GM21447 (cell line): Measurements from ENCODE around the gene RAB37.
A peak's percentile ranks its signal among the peaks of the same experiment; 100 is the strongest.

Experiments used
- ATAC-seq: cut with Tn5 transposase; IDR thresholded peaks from one replicate; pipeline ENCODE4 v1.9.1; 2021; ENCODE audit not compliant: unreplicated experiment

The RAB37 gene

DNA sequence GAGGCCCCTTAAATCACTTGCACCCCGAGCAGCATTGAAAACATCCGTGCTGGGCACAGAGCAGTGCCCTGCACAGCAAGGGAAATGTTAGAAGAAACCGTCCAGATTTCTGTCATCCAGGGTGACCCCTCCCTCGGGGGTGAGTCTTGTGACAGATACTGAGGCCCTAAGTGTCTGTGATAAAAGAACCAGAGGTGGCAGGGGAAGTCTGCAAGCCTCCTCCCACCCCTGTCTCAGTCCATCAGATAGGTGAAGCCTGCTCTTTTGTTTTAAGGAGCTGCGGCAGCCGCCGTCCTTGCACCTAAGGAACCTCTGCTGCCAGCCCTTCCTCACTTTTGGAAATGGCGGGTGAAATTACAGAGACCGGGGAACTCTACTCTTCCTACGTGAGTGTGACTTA is 39.9 kb downstream of the RAB37 start:
- no peak for ATAC-seq

DNA sequence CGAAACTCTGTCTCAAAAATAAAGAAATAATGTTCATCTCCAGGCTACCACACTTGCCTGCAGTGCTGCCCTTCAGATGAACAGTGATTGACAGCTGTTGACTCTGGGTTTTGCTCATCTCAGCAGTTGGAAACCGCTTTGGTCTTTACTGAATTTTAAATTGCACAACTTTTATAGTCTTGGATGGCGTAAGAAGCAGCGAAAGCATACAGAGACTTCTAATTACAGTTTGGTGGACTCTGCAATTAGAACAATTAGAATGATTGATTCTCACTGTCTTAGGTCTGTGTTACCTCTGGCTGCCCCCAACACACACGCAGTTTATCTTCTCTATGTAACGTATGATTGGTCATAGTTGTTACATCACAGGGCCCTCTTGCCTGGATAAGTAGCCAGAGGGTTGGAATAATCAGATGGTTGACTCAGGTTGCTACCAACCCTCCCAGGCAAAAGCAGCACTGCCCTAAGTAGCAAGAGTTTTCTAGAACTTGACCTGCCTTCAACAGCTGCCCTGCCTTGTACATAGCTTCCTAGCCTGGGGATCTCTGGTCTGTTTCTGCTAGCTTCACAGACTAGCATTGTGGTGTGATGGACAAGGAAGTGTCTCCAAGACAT is 41.0 kb downstream of the RAB37 start:
- no peak for ATAC-seq

DNA sequence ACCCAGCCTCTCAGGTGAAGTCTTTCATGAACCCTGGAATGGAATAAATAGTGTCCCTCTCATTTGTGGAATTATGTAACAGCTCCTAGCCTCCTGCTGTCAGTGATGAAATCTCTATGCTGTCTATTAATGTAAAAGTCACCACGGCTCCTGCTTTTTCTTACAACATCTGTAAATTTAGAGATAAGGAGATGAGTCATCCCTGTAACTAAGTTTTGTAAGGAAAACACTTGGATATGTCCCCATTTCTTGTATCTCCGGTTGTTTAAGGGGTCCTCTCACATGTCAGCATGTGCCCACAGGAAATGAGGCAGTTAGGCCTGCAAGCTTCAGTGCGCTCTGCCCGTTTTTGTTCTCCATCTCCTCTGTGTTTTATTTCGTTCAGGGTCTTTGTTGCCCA is 41.9 kb downstream of the RAB37 start:
- no peak for ATAC-seq

DNA sequence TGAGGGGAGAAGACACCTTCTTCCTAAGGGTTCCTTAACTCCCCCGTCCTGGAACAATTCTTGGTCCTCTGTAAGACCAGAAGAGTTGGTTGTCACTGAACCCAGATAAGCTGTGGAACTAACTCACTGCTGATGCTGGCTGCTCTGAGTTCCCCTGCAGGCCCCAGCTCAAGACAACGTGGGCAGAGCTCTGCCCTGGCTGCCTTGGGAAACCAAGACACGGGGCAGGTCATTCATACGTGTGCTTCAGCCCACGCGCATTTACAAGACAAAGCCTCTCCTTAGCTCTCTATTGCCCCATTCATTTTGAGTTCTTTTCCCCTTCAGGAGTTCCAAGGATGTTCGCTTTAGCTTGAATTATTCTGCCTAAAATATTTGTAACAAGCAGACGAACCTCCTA is 42.4 kb downstream of the RAB37 start:
- no peak for ATAC-seq

DNA sequence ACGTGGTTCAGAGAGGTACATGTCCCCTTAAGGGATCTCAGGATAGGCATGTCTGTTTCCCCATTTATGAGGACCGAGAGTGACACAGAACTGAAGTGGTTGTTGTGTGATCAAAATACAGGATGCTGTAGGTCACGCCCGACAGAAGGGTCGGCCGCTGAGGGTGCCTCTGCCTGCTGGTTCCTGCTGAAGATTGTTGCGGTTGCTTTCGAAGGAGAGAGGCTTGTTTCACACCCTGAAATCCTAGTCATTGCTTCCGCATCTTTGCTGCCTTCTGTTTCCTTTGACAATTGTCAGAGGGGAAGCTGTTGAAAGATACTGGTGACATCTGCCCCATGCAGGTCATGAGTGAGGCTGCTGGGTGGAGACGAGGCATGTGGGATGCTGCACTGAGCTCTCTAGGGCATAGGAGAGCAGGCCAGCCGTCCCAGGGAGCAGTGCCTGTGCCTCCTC is 42.9 kb downstream of the RAB37 start:
- ATAC-seq: peak; percentile 47

DNA sequence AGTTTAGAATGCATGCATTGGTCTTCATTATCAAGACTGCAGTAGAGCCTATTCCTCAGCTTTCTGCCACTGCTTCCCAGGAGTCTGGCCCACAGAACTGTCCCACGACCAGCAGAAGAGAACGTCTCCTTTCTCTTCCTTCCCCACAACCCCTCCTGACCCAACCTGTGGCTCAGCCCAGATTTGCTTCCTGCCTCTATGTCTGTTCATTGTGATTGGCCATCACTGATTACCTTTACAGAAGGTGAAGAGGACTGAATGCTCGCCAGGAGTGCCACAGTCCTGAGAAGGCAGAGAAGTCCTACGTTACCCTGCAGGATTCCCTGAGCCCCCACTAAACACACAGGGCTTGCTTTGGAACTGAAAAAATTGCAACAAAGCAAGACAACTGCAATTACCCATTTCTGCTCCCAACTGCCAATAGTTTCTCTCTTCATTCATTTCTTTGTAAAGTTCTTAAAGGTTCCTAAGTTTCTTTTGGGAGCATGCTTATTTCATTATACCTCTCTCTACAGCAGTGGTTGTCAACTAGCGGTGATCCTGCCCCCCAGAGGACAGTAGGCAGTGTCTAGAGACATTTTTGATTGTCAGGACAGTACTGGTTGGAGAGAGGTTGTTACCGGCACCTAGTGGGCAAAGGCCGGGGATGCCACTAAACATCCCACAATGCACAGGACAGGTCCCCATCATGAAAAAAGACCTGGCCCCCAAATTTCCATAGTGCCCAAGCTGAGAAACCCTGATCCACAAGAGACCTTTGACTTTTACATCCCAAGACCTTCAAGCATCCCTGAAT is 43.6 kb downstream of the RAB37 start:
- ATAC-seq: no peak

DNA sequence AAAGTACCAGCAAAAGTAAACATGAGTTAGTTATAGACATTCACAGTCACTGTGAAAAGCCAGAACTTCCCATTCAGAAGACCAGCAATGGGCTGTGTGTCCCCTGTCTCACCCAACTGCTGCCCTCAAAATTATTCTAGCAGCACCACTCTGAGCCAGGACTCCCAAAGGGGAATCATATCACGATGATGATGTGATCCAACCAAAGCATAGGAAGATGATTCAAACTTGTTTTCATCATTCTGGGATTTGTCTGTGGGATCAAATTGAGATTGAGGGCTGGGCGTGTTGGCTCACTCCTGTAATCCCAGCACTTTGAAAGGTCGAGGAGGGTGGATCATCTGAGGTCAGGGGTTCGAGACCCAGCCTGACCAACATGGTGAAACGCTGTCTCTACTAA is 45.5 kb downstream of the RAB37 start:
- no peak for ATAC-seq

DNA sequence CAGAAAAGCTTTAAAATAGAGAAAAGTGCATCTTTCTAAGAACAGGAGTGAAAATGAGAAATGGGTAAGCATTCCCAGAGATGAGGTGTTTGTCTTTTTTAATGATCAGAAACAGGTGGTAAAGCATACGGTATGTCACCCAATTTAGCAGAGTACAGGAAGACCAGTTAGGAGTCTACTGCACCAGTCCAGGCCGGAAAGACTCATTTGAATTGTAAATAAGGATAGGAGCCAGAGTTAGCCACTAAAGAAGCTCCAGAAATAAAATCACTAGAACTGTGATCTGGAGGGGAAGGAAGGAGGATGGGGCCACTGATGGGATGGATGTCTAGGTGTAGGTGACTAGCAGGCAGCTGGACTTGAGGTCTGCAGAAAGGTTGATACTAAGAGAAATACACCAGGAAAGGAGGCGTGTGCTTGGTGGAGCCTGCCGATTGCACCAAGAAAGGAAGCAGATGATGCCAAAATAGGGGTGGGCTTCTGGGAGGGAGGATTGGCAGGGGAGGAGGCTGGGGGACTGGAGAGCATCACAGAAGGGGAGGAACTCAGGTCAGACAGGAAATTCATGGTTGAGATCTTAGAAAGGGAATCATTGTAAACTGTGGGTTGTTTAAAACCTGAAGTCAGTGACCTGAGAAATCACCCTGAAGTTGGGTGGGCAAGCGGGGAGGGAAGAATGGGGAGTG is 47.2 kb downstream of the RAB37 start:
- ATAC-seq: no peak

DNA sequence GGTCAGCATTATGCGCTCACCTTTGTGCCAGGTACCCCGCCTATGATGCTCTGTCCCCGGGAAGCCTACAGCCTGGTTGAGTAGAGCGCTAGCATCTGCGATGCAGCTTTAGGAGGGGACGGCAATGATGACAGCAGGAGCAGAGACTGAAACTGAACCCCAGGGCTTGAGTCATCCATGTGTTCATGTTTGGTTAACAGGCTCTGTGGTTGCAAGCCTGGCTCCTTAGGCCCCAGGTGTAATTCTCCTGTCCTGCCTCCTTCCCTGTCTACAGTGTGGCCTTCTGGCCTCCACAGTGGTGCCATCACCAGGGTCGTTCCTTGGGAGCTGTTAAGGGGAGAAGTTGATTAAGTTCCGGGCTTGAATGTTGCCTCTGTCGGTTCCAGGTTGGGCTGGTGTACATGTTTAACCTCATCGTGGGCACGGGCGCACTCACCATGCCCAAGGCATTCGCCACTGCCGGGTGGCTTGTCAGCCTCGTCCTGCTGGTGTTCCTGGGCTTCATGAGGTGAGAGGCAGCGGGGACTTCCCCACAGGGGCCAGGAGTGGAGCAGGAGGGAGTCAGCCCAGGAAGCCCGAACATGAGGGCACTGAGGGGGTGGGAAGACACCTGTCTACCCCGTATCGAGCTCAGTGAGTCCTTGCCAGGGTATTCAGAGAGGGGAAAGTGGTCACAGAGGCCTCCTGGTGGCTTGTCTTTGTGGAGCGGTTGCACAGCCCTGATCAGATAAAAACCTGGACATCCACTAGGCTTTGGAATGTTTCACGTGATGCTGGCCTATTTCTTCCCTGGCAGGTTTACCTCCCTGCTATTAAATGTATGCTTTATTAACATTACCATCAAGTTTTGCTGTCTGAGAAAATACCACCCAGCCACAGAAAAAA is 48.3 kb downstream of the RAB37 start:
- ATAC-seq: no peak

DNA sequence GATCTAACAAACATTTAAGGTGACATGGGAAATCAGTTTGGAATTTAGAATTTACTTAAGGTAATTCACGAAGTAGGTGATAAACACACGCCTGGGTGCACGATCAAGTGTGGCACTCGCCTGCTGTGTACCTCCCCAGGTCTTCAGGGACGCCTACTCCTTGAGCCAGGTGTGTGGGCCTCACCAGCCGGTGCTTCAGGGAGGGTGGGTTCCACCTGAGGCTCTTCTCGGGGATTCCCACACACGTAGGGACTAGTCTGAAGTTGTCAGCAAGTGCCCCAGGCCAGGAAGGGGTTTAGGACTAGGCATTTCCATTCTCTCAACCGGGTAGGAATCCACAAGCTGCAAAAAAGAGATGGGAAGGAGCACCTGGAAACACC is 48.9 kb downstream of the RAB37 start:
- ATAC-seq: no peak

DNA sequence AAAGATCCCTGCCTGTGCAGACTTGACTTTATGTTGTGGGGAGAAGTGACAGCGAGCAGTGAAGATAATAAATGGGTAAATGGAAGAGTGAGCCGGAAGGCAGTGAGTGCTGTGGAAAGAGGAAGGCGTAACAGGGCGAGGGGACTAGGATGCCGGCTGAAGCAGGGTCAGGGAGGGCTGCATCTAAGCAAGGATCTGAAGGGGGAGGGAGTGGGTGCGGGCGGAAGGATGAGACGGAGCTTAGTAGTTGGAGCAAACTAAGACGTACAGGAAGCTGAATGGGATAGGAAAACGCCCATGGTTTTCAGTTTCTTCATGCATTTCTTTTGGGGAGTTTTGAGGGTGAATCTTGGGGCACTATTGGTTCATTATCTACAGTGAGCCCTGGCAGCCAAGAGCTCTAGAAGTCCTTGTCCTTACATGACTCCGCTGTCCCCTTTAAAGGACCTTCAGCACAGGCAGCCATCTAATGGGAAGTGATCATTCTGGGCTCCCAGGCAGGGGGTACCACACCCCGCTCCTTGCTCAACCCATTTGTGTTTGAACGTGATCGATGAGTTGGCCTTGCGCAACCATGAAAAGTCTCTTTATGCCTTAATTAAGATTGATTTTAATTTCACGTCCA is 49.5 kb downstream of the RAB37 start:
- ATAC-seq: no peak

DNA sequence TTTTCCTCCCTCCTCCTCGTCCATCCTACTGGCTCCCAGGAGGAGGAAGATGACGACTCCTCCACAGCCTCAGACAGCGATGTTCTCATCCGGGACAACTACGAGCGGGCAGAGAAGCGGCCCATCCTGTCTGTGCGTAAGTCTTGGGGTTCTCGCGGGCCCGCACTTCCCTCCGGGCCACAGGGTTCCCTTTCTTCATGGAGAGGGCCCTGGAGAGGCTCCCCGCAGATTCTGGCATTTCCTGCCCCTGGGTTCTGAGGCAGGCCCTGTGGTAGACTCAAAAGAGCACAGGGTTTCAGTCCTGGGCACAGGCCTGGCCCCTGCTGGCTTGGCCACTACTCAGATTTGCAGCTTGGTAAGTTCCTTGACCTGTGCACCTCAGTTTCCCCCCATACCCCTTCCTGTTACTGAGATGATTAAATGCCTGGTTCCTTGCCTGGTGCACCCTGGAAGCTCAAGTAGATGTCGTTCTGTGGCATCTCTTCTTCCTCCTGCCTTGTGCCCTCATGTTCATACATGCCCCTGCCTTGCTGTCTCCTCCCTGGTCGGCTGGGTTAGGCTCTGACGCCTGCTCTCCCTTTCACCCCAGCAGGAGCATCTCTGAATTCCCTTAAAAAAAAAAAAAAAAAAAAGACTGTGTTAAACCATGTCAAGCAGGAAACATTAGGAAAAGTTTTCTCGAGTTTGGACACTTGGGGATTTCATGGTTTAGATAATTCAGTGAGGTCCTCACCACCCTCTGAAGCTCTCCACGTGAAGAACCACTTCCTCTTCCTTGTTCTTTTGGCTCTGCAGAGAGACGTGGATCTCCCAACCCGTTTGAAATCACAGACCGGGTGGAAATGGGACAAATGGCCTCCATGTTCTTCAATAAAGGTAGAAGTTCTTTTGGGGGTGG is 53.4 kb downstream of the RAB37 start:
- ATAC-seq: no peak

DNA sequence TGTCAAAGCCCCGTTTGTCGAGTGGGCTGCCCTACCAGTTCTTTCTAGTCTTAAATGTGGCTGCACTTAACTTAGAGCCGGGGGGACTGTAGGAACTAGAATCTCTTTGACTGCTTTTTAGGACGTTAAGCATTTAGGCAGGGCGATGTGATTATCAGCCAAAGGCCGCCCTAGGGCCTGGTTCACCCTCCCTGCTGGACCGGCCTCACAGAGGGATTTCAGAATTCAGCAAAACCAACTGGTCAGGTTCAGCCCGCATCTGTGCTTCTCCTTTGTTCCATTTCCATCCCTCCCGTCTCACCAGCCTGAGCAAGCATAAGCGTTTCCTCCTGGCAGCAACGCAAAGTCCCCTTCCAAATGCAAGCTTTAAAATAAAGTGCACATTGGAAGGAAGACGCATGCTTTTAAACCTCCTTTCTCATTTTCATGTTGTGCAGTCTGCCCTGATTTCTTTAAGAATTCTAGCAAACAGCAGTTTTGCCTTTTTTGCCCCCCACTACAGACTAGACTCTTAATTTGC is 55.6 kb downstream of the RAB37 start:
- no peak for ATAC-seq

DNA sequence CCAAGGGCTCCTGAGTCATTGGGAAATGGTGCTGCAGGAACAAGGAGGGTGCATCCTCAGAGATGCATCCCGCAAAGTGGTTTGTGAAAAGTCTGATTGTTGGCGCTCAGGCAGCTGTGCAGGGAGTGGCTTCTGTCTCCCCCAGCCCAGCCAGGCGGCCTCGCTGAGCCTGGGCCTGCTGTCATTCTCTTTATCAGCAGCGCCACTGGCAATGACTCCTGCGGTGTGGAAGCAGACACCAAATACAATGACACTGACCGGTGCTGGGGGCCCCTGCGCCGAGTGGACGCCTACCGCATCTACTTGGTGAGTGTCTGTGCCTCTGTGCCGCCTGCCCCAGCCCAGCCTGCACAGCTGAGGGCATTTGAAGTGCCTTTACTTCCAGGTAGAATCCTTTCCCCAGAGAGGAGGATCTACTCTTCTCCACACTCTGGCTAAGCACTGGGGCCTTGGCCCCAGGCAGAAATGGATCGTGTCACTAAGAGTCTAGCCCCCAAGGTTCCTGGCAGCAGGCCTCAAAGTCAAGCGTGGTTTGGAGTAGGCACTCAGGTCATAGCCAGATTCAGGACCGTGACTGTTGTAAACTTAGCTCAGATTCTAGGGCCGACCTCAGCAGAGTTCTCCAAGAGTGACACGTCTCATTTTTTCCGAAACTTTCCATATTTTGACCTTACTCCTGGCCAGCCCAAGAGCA is 58.4 kb downstream of the RAB37 start:
- no peak for ATAC-seq

DNA sequence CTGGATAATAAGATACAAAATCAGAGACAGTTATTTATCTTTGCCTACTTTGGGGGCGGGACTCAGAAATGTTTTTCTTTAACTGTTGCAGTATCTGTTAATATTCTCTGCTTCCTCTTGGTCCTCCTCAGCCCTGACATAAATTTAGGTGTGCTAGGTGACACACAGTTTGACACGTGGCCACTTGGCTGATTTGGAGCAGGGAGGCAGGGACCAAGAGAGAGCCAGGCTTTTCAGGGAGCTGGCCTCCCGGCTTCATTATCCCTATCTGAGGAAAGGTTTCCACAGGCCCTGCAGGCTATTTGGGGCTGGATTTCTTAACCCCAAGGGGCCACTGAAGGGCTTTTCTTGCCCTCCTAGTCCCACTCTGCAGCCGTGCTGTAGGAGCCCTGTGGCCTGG is 59.2 kb downstream of the RAB37 start:
- no peak for ATAC-seq

DNA sequence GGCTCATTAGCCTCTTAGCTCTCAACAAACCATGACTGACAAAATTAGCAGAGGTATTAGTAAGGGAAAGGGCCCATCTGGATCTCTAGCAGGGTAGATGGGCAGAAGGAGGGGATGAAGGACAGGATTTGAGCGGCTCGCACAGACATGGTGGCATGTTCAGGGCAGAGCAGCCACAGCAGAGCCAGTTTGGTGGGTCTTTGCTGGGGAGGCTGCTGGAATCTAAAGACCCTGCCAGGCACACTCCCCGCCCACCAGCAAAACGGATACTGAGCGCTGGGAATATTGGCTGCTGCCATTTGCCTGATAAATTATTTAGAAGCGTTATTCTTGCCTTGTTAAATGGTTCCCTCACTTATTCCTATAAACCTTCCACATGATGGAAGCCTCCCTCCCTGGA is 59.8 kb downstream of the RAB37 start:
- ATAC-seq: no peak
